Colonic mucosa (tissue), 4 donors: ENCODE measurements around the gene TNIP3. TPM values are rescaled to one million over a fixed set of nuclear protein-coding genes. Genes with fewer than 3 reads are reported as not detected.

Experiments
- DNase-seq: peaks from one replicate; pipeline ENCODE4 v3.0.0-alpha.2; 2020
- H3K27ac ChIP-seq: fragments of 200-600 bp; one replicate; pipeline ENCODE4 v1.8.0; 2021
- H3K27me3 ChIP-seq: fragments of 200-600 bp; one replicate; pipeline ENCODE4 v1.8.0; 2021
- H3K36me3 ChIP-seq: fragments of 200-600 bp; one replicate; pipeline ENCODE4 v1.8.0; 2021
- H3K4me1 ChIP-seq: fragments of 200-600 bp; one replicate; pipeline ENCODE4 v1.8.0; 2021; ENCODE audit warnings: mild to moderate bottlenecking
- H3K4me3 ChIP-seq: fragments of 200-600 bp; one replicate; pipeline ENCODE4 v1.8.0; 2021
- H3K9ac ChIP-seq, 2 donors: one replicate each; pipeline ENCODE4 v1.7.0; 2013; ENCODE audit warnings: control low read depth in 2 of 2, low read depth in 2 of 2, low read length in 2 of 2
- H3K9me3 ChIP-seq: fragments of 200-600 bp; one replicate; pipeline ENCODE4 v1.8.0; 2021
- CTCF ChIP-seq: fragments of 200-600 bp; IDR thresholded peaks from one replicate; pipeline ENCODE4 v1.8.0; 2022; ENCODE audit warnings: antibody characterized with exemption, mild to moderate bottlenecking
- intact Hi-C: fragments of 100-400 bp; cut with DNase I; formaldehyde crosslinking; loops from one replicate; pipeline ENCODE4 v1.14.1; 2022
- total RNA-seq, 2 donors: library from RNA; stranded (reverse); fragmentation: NEBNext Ultra II Directional in 1 of 2; extraction: Animal tissue kit (Norgen Biotek cat#: 25700) in 1 of 2; gene quantifications; one replicate each; pipeline ENCODE4 v1.2.1, GENCODE V29; 2021
- donor health status: healthy.
- donor health status: DM: no; HTN: no; CAD: no.
- donor health status: DM: no; HTN: no; CAD: no.

TNIP3 gene
- total RNA-seq, 2 donors from 2014 or later = 0.40 to 1.2 TPM

GRCh38 chr4:121199742-121200561 is 35.8 kb upstream of the TNIP3 start:
- intact Hi-C loops = no loop called here
- Histone ChIP-seq H3K36me3 (no peaks in the 10 kb centered on the region), H3K27me3 (no peaks in the 10 kb centered on the region), H3K4me1 (no peaks in the 10 kb centered on the region), H3K9ac (no peak overlapping the region), H3K4me3 (no peak overlapping the region), H3K27ac (no peak overlapping the region), H3K9me3 (no peaks in the 10 kb centered on the region)
- no peak for TF ChIP-seq CTCF
- no peak for DNase-seq

GRCh38 chr4:121198251-121198650 is 34.1 kb upstream of the TNIP3 start:
- no peak overlapping the region for H3K4me3 ChIP-seq
- TF ChIP-seq CTCF = no peak
- H3K27me3 ChIP-seq = no peaks in the 10 kb centered on the region
- no peaks in the 10 kb centered on the region for H3K9me3 ChIP-seq
- H3K4me1 ChIP-seq = no peaks in the 10 kb centered on the region
- intact Hi-C loops = no loop called here
- no peaks in the 10 kb centered on the region for H3K36me3 ChIP-seq
- no peak overlapping the region for H3K27ac ChIP-seq
- H3K9ac ChIP-seq = no peak overlapping the region
- DNase-seq = no peak

GRCh38 chr4:121195649-121196048 is 31.5 kb upstream of the TNIP3 start:
- Histone ChIP-seq H3K9me3 (no peaks in the 10 kb centered on the region), H3K27ac (no peak overlapping the region), H3K36me3 (no peaks in the 10 kb centered on the region), H3K4me1 (no peaks in the 10 kb centered on the region), H3K4me3 (no peak overlapping the region), H3K9ac (no peak overlapping the region), H3K27me3 (no peaks in the 10 kb centered on the region)
- DNase-seq = no peak
- TF ChIP-seq CTCF = no peak
- intact Hi-C loops = no loop called here

GRCh38 chr4:121192480-121192879 is 28.4 kb upstream of the TNIP3 start:
- no peaks in the 10 kb centered on the region for H3K27me3 ChIP-seq
- intact Hi-C loops = loop anchor here (1.0 to 5.0 kb wide), 2 partner anchors 60 to 115 kb away; no protein-coding TSS in a partner anchor
- H3K9ac ChIP-seq = no peak overlapping the region
- peak; percentile 63 for TF ChIP-seq CTCF
- no peaks in the 10 kb centered on the region for H3K9me3 ChIP-seq
- no peak overlapping the region for H3K4me3 ChIP-seq
- no peak for DNase-seq
- no peaks in the 10 kb centered on the region for H3K36me3 ChIP-seq
- H3K27ac ChIP-seq = no peak overlapping the region
- no peaks in the 10 kb centered on the region for H3K4me1 ChIP-seq

- H3K4me3 ChIP-seq = no peak overlapping the region
- no peak for TF ChIP-seq CTCF
- no peak overlapping the region for H3K9ac ChIP-seq
- H3K36me3 ChIP-seq = no peaks in the 10 kb centered on the region
- H3K27me3 ChIP-seq = no peaks in the 10 kb centered on the region
- H3K9me3 ChIP-seq = no peaks in the 10 kb centered on the region
- no peak for DNase-seq
- no peaks in the 10 kb centered on the region for H3K4me1 ChIP-seq
- no peak overlapping the region for H3K27ac ChIP-seq
- intact Hi-C loops = loop anchor here (1.0 to 5.0 kb wide), 2 partner anchors 60 to 115 kb away; no protein-coding TSS in a partner anchor
These were observed 27.9 kb upstream of the TNIP3 start for GRCh38 chr4:121192013-121192412.
